Colonic mucosa (tissue), 4 donors: Measurements from ENCODE around the gene PRICKLE4. TPM values are rescaled to one million over a fixed set of nuclear protein-coding genes. Genes with fewer than 3 reads are reported as not detected.
A peak's percentile ranks its signal among the peaks of the same experiment; 100 is the strongest.

ENCODE experiments used
- DNase-seq: peaks from one replicate; pipeline ENCODE4 v3.0.0-alpha.2; 2020
- H3K27ac ChIP-seq: fragments of 200-600 bp; one replicate; pipeline ENCODE4 v1.8.0; 2021
- H3K27me3 ChIP-seq: fragments of 200-600 bp; one replicate; pipeline ENCODE4 v1.8.0; 2021
- H3K36me3 ChIP-seq: fragments of 200-600 bp; one replicate; pipeline ENCODE4 v1.8.0; 2021
- H3K4me1 ChIP-seq: fragments of 200-600 bp; one replicate; pipeline ENCODE4 v1.8.0; 2021; ENCODE audit warnings: mild to moderate bottlenecking
- H3K4me3 ChIP-seq: fragments of 200-600 bp; one replicate; pipeline ENCODE4 v1.8.0; 2021
- H3K9ac ChIP-seq, 2 donors: one replicate each; pipeline ENCODE4 v1.7.0; 2013; ENCODE audit warnings: control low read depth in 2 of 2, low read depth in 2 of 2, low read length in 2 of 2
- H3K9me3 ChIP-seq: fragments of 200-600 bp; one replicate; pipeline ENCODE4 v1.8.0; 2021
- CTCF ChIP-seq: fragments of 200-600 bp; IDR thresholded peaks from one replicate; pipeline ENCODE4 v1.8.0; 2022; ENCODE audit warnings: antibody characterized with exemption, mild to moderate bottlenecking
- intact Hi-C: fragments of 100-400 bp; cut with DNase I; formaldehyde crosslinking; loops from one replicate; pipeline ENCODE4 v1.14.1; 2022
- total RNA-seq, 2 donors: library from RNA; stranded (reverse); fragmentation: NEBNext Ultra II Directional in 1 of 2; extraction: Animal tissue kit (Norgen Biotek cat#: 25700) in 1 of 2; gene quantifications; one replicate each; pipeline ENCODE4 v1.2.1, GENCODE V29; 2021
- donor health status: healthy.
- donor health status: DM: no; HTN: no; CAD: no.
- donor health status: DM: no; HTN: no; CAD: no.

PRICKLE4 gene
- total RNA-seq, 2 donors from 2014 or later: 1.8 to 4.8 TPM

DNA sequence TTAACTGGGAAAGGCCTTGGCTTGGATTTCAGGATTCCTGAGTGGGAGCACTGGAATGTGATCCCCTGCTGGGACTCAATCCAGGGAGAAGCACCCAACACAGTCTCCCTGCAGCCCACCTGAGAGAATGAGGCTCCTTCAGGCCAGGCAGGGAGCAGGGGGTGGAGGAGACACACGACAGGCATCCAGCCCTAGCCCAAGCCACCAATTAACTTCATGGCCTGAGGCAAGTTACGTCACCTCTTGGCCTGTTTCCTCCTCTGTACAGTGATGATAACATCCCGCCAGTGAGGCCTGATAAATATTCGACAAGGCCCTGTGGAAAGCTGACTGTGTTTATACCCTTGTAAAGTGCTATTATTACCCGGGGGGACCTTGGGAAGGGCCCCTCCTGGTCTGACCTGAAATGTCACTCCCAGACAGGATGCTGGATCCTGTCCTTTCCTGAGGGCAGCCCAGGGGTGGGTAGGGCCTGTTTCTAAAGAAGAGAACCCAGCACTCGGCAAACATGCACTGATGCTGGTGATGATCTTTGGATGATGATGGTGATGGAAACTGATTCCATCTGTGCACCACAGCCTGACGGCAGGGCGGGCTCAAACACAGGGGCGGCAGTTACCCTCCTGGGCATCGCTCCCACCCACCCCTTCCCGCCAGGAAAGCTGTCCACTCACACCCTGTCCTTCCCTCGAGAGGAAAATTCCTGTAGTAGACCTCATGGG, 13.3 kb upstream of the PRICKLE4 start:
- Histone ChIP-seq H3K4me3 (no peak overlapping the region), H3K4me1 (peaks cover 4% of the 10 kb centered on the region), H3K9ac (no peak overlapping the region), H3K27ac (peak overlapping the region; percentile 17), H3K36me3 (no peaks in the 10 kb centered on the region), H3K27me3 (no peaks in the 10 kb centered on the region), H3K9me3 (no peaks in the 10 kb centered on the region)
- DNase-seq: peak; percentile 68
- no peak for TF ChIP-seq CTCF
- intact Hi-C loops: no loop called here

- H3K27me3 ChIP-seq: no peaks in the 10 kb centered on the region
- H3K4me3 ChIP-seq: no peak overlapping the region
- H3K27ac ChIP-seq: no peak overlapping the region
- intact Hi-C loops: no loop called here
- no peaks in the 10 kb centered on the region for H3K36me3 ChIP-seq
- peaks cover 4% of the 10 kb centered on the region for H3K4me1 ChIP-seq
- DNase-seq: peak; percentile 60
- no peak for TF ChIP-seq CTCF
- no peak overlapping the region for H3K9ac ChIP-seq
- no peaks in the 10 kb centered on the region for H3K9me3 ChIP-seq
Observed at GRCh38 chr6:41768545-41769308, 11.9 kb upstream of the PRICKLE4 start.

- Histone ChIP-seq H3K4me3 (no peak overlapping the region), H3K27ac (no peak overlapping the region), H3K36me3 (no peaks in the 10 kb centered on the region), H3K9me3 (no peaks in the 10 kb centered on the region), H3K4me1 (peaks cover 4% of the 10 kb centered on the region), H3K9ac (no peak overlapping the region), H3K27me3 (no peaks in the 10 kb centered on the region)
- intact Hi-C loops: no loop called here
- no peak for TF ChIP-seq CTCF
- DNase-seq: no peak
Observed at GRCh38 chr6:41769376-41769775, 11.2 kb upstream of the PRICKLE4 start.

GRCh38 chr6:41770381-41771057, 10.1 kb upstream of the PRICKLE4 start:
- no peak overlapping the region for H3K9ac ChIP-seq
- H3K27ac ChIP-seq: no peak overlapping the region
- H3K4me1 ChIP-seq: peaks cover 4% of the 10 kb centered on the region
- no peak overlapping the region for H3K4me3 ChIP-seq
- intact Hi-C loops: loop anchor here (10.0 kb wide), 2 partner anchors 166 to 406 kb away; no protein-coding TSS in a partner anchor
- H3K36me3 ChIP-seq: no peaks in the 10 kb centered on the region
- H3K9me3 ChIP-seq: no peaks in the 10 kb centered on the region
- H3K27me3 ChIP-seq: no peaks in the 10 kb centered on the region
- no peak for DNase-seq
- no peak for TF ChIP-seq CTCF
